ENCODE results near the gene TPSAB1. TPM values are rescaled to one million over a fixed set of nuclear protein-coding genes. Genes with fewer than 3 reads are reported as not detected.
"Not testable (repeated sequence)": the region's sequence is repeated elsewhere in the genome, so short reads cannot be mapped to it uniquely, and the experiment has no call there.

The TPSAB1 gene
- total and polyA plus RNA-seq, 2 donors (not counting 1 experiment from before 2014, with no cell fraction given): not detected

- not testable (repeated sequence) for H2AFZ ChIP-seq (ENCODE audit: low read length); H3K4me2 ChIP-seq (ENCODE audit: extremely low read depth, insufficient read depth, low read length); H3K27me3 ChIP-seq (ENCODE audit: control insufficient read depth, insufficient read depth, low read length); H3K9ac ChIP-seq (ENCODE audit: insufficient read depth, low read length); DNase-seq (ENCODE audit: low read depth in 2 of 2); H3K9me3 ChIP-seq (ENCODE audit: control insufficient read depth, insufficient read depth, low read depth, low read length); H3K4me1 ChIP-seq (ENCODE audit: control insufficient read depth, extremely low read depth, insufficient read depth, low read length); H3K36me3 ChIP-seq (ENCODE audit: control insufficient read depth, insufficient read depth, low read length); H3K4me3 ChIP-seq (replicated peaks in 1 of 4; ENCODE audit: control extremely low read depth in 1 of 4, insufficient read depth in 1 of 4, low read depth in 3 of 4, low read length in 4 of 4); H3K27ac ChIP-seq (ENCODE audit: insufficient read depth, low read length); H3K79me2 ChIP-seq (ENCODE audit: control insufficient read depth, insufficient read depth, low read length); H4K20me1 ChIP-seq (ENCODE audit: control insufficient read depth, extremely low read depth, insufficient read depth, low read length)
Observed at GRCh38 chr16:1254821-1255220, 14.3 kb downstream of the TPSAB1 start.

- H4K20me1 ChIP-seq (ENCODE audit: control insufficient read depth, extremely low read depth, insufficient read depth, low read length); H3K27ac ChIP-seq (ENCODE audit: insufficient read depth, low read length); H3K9ac ChIP-seq (ENCODE audit: insufficient read depth, low read length); H3K79me2 ChIP-seq (ENCODE audit: control insufficient read depth, insufficient read depth, low read length); H3K36me3 ChIP-seq (ENCODE audit: control insufficient read depth, insufficient read depth, low read length); H3K9me3 ChIP-seq (ENCODE audit: control insufficient read depth, insufficient read depth, low read depth, low read length); H2AFZ ChIP-seq (ENCODE audit: low read length); DNase-seq (ENCODE audit: low read depth in 2 of 2); H3K4me3 ChIP-seq (replicated peaks in 1 of 4; ENCODE audit: control extremely low read depth in 1 of 4, insufficient read depth in 1 of 4, low read depth in 3 of 4, low read length in 4 of 4); H3K4me2 ChIP-seq (ENCODE audit: extremely low read depth, insufficient read depth, low read length); H3K4me1 ChIP-seq (ENCODE audit: control insufficient read depth, extremely low read depth, insufficient read depth, low read length): not testable (repeated sequence)
- H3K27me3 ChIP-seq (ENCODE audit: control insufficient read depth, insufficient read depth, low read length): peaks cover 12% of the 10 kb centered on the region
Observed at GRCh38 chr16:1255276-1256122, 15.0 kb downstream of the TPSAB1 start, which contains the start of gene TPSD1. Gene TPSD1, plus strand, starts transcription at chr16:1256069. Its CDS starts 212 bp downstream, at chr16:1256281.

- H3K79me2 ChIP-seq (ENCODE audit: control insufficient read depth, insufficient read depth, low read length); DNase-seq (ENCODE audit: low read depth in 2 of 2); H3K36me3 ChIP-seq (ENCODE audit: control insufficient read depth, insufficient read depth, low read length); H3K4me1 ChIP-seq (ENCODE audit: control insufficient read depth, extremely low read depth, insufficient read depth, low read length); H3K4me3 ChIP-seq (replicated peaks in 1 of 4; ENCODE audit: control extremely low read depth in 1 of 4, insufficient read depth in 1 of 4, low read depth in 3 of 4, low read length in 4 of 4); H2AFZ ChIP-seq (ENCODE audit: low read length); H3K9ac ChIP-seq (ENCODE audit: insufficient read depth, low read length); H4K20me1 ChIP-seq (ENCODE audit: control insufficient read depth, extremely low read depth, insufficient read depth, low read length); H3K27ac ChIP-seq (ENCODE audit: insufficient read depth, low read length); H3K4me2 ChIP-seq (ENCODE audit: extremely low read depth, insufficient read depth, low read length); H3K9me3 ChIP-seq (ENCODE audit: control insufficient read depth, insufficient read depth, low read depth, low read length): not testable (repeated sequence)
- peaks cover 16% of the 10 kb centered on the region for H3K27me3 ChIP-seq (ENCODE audit: control insufficient read depth, insufficient read depth, low read length)
Observed at GRCh38 chr16:1256296-1256873, 15.9 kb downstream of the TPSAB1 start.

- Histone ChIP-seq H3K27ac (ENCODE audit: insufficient read depth, low read length) (no peak overlapping the region), H3K4me1 (ENCODE audit: control insufficient read depth, extremely low read depth, insufficient read depth, low read length) (no peaks in the 10 kb centered on the region), H3K9ac (ENCODE audit: insufficient read depth, low read length) (no peak overlapping the region), H3K4me2 (ENCODE audit: extremely low read depth, insufficient read depth, low read length) (no peak overlapping the region), H3K4me3 (replicated peaks in 1 of 4; ENCODE audit: control extremely low read depth in 1 of 4, insufficient read depth in 1 of 4, low read depth in 3 of 4, low read length in 4 of 4) (no peak overlapping the region), H4K20me1 (ENCODE audit: control insufficient read depth, extremely low read depth, insufficient read depth, low read length) (no peaks in the 10 kb centered on the region), H3K79me2 (ENCODE audit: control insufficient read depth, insufficient read depth, low read length) (no peaks in the 10 kb centered on the region), H2AFZ (ENCODE audit: low read length) (no peak overlapping the region), H3K36me3 (ENCODE audit: control insufficient read depth, insufficient read depth, low read length) (no peaks in the 10 kb centered on the region), H3K9me3 (ENCODE audit: control insufficient read depth, insufficient read depth, low read depth, low read length) (no peaks in the 10 kb centered on the region), H3K27me3 (ENCODE audit: control insufficient read depth, insufficient read depth, low read length) (peaks cover 20% of the 10 kb centered on the region)
- no peak for TF ChIP-seq EZH2 (IDR thresholded peaks at IDR 0.05; ENCODE audit: low read length, missing control alignments)
- no peak for TF ChIP-seq CTCF (conservative IDR thresholded peaks at IDR 0.05 in 1 of 2, IDR thresholded peaks at IDR 0.05 in 1 of 2; ENCODE audit: low read depth in 1 of 2, low read length in 2 of 2)
- no peak for DNase-seq (ENCODE audit: low read depth in 2 of 2)
Observed at GRCh38 chr16:1256874-1257322, 16.4 kb downstream of the TPSAB1 start.

Data from fibroblast of lung (primary cell).